Ovary (tissue), 9 donors: Measurements from ENCODE around the gene CDC34. TPM values are rescaled to one million over a fixed set of nuclear protein-coding genes. Genes with fewer than 3 reads are reported as not detected.
A peak's percentile ranks its signal among the peaks of the same experiment; 100 is the strongest.

Experiments used
- DNase-seq, 5 donors: peaks; one replicate each; pipeline ENCODE4 v3.0.0-alpha.2; 2019 to 2020
- H3K27ac ChIP-seq, 2 donors: fragments of 200-600 bp; one replicate each; pipeline versions ENCODE4 v1.5.1 to v1.8.0; 2019 to 2022
- H3K27me3 ChIP-seq: fragments of 200-600 bp; one replicate; pipeline ENCODE4 v1.8.0; 2022
- H3K36me3 ChIP-seq: fragments of 200-600 bp; sonication (generic); one replicate; pipeline ENCODE4 v1.5.1; 2019
- H3K4me1 ChIP-seq: one replicate; pipeline ENCODE4 v1.8.1; 2013; ENCODE audit warnings: mild to moderate bottlenecking, moderate library complexity; ENCODE audit not compliant: insufficient read depth
- H3K4me3 ChIP-seq: fragments of 200-600 bp; sonication (generic); one replicate; pipeline ENCODE4 v1.5.1; 2017
- H3K9me3 ChIP-seq, 2 donors: fragments of 200-600 bp in 1 of 2; sonication (generic) in 1 of 2; one replicate each; pipeline versions ENCODE4 v1.5.1 to v1.8.1; 2013 to 2019; ENCODE audit warnings: mild to moderate bottlenecking in 1 of 2, moderate library complexity in 1 of 2
- EP300 ChIP-seq: sonication (generic); formaldehyde crosslinking; IDR thresholded peaks from one replicate; pipeline ENCODE4 v1.6.1; 2017; ENCODE audit warnings: antibody characterized with exemption
- POLR2A ChIP-seq: fragments of 450-650 bp; IDR thresholded peaks from one replicate; pipeline ENCODE4 v1.6.1; 2017; ENCODE audit warnings: antibody characterized with exemption, mild to moderate bottlenecking, moderate library complexity
- WGBS, 3 donors: extraction: QIAGEN DNeasy Blood & Tissue Kit in 1 of 3; methylation state at CpG; one replicate each; pipeline versions ENCODE4 v1.1.5 to v1.1.7; 2013 to 2017; 5-methylcytosine and 5-hydroxymethylcytosine counted together
- intact Hi-C, 4 donors: fragments of 100-400 bp; cut with DNase I; formaldehyde crosslinking; loops; one replicate each; pipeline versions ENCODE4 v1.11.0 to v1.15.1; 2022 to 2023
- polyA plus RNA-seq, 2 donors: library from polyadenylated mRNA; stranded (reverse); fragments of 200-250 nt in 1 of 2; fragments of 350-450 nt in 1 of 2; fragmentation: Illumina TruSeq in 1 of 2; extraction: RNeasy Lipid Tissue Mini Kit (QIAGEN cat#74804) in 1 of 2; gene quantifications; one replicate each; pipeline ENCODE4 v1.2.3, GENCODE V29; 2013 to 2014
- total RNA-seq, 7 donors: library from RNA; depleted of rRNA in 2 of 7; stranded (reverse); fragments of >200 nt in 2 of 7; fragmentation: NEBNext Ultra II Directional in 3 of 7; extraction: Animal tissue kit (Norgen Biotek cat#: 25700) in 3 of 7; gene quantifications; one replicate each; pipeline versions ENCODE4 v1.1.0 to v1.2.4, GENCODE V29; 2016 to 2023
- TF ChIP-seq, protein P1 (sequence below), 3 donors: fragments of 450-650 bp in 2 of 3; fragments of 200-600 bp in 1 of 3; IDR thresholded peaks; one replicate each; pipeline versions ENCODE4 v1.5.1 to v1.8.0; 2016 to 2022; ENCODE audit warnings: antibody characterized with exemption in 3 of 3, mild to moderate bottlenecking in 1 of 3
- donor health status: DM: no; HTN: no; CAD: no; lungs with moderate emphysema.
- donor health status: DM: no; HTN: no; CAD: no.
- donor health status: Bipolar disorder and iron deficiency.
- donor health status: DM: yes; HTN: yes; CAD: no.
- donor health status: DM: no; HTN: no; CAD: no.
- donor health status: DM: yes; HTN: yes; CAD: no.

The CDC34 gene
- total and polyA plus RNA-seq, 9 donors, result 13.2 to 78.9 (median 56.1) TPM

DNA sequence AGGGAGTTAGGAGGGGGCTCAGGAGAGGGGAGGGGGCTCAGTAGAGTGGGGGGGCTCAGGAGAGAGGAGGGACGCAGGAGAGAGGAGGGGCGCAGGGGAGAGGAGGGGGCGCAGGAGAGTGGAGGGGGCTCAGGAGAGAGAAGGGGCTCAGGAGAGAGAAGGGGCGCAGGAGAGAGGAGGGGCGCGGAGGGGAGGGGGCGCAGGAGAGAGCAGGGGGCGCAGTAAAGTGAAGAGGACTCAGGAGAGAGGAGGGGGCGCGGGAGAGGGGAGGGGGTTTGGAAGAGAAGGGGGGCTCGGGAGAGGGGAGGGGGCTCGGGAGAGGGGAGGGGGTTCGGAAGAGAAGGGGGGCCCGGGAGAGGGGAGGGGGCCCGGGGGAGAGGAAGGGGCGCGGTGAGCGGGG lies 34.6 kb upstream of the CDC34 start:
- Histone ChIP-seq H3K27me3 (peaks cover 3% of the 10 kb centered on the region), H3K4me1 (peaks cover 2% of the 10 kb centered on the region), H3K36me3 (no peaks in the 10 kb centered on the region), H3K27ac (no peak overlapping the region), H3K9me3 (no peaks in the 10 kb centered on the region), H3K4me3 (no peak overlapping the region)
- no peak for DNase-seq
- intact Hi-C loops, result no loop called here
- 5 to 20% (median 10%) methylated on average over 2 to 16 of the region's 18 CpGs for WGBS, 3 donors
- TF ChIP-seq, protein P1, sequence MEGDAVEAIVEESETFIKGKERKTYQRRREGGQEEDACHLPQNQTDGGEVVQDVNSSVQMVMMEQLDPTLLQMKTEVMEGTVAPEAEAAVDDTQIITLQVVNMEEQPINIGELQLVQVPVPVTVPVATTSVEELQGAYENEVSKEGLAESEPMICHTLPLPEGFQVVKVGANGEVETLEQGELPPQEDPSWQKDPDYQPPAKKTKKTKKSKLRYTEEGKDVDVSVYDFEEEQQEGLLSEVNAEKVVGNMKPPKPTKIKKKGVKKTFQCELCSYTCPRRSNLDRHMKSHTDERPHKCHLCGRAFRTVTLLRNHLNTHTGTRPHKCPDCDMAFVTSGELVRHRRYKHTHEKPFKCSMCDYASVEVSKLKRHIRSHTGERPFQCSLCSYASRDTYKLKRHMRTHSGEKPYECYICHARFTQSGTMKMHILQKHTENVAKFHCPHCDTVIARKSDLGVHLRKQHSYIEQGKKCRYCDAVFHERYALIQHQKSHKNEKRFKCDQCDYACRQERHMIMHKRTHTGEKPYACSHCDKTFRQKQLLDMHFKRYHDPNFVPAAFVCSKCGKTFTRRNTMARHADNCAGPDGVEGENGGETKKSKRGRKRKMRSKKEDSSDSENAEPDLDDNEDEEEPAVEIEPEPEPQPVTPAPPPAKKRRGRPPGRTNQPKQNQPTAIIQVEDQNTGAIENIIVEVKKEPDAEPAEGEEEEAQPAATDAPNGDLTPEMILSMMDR (IDR thresholded peaks at IDR 0.05), result no peak
- TF ChIP-seq EP300 (no peak), POLR2A (no peak)

DNA sequence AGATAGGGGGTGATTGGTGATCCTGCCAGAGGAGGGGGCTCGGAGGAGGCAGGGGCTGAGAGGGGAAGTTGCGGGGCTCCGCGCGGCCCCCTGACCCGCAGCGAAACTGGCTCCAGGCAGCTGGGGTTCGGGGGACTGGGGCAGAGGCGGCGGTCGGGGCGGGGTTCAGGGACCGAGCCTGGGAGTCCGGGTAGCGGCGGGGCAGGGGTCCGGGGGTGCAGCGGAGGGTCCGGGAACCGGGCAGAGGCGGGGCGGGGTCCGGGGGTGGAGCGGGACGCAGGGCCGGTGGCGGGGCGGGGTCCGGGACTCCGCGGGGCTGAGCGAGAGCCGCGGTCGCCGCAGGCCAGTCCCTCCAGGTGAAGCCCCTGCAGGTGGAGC lies 34.1 kb upstream of the CDC34 start:
- intact Hi-C loops, result no loop called here
- H3K36me3 ChIP-seq, result no peaks in the 10 kb centered on the region
- no peak overlapping the region for H3K4me3 ChIP-seq
- H3K4me1 ChIP-seq, result peaks cover 2% of the 10 kb centered on the region
- WGBS, 3 donors, result 0 to 1% (median 0%) methylated on average over 11 to 36 of the region's 36 CpGs
- peaks cover 3% of the 10 kb centered on the region for H3K27me3 ChIP-seq
- H3K27ac ChIP-seq, result no peak overlapping the region
- no peaks in the 10 kb centered on the region for H3K9me3 ChIP-seq
- DNase-seq, result peak in 1 of 5 donors; percentile 21
- TF ChIP-seq, protein P1 (IDR thresholded peaks at IDR 0.05), result no peak
- no peak for TF ChIP-seq EP300
- TF ChIP-seq POLR2A, result no peak

DNA sequence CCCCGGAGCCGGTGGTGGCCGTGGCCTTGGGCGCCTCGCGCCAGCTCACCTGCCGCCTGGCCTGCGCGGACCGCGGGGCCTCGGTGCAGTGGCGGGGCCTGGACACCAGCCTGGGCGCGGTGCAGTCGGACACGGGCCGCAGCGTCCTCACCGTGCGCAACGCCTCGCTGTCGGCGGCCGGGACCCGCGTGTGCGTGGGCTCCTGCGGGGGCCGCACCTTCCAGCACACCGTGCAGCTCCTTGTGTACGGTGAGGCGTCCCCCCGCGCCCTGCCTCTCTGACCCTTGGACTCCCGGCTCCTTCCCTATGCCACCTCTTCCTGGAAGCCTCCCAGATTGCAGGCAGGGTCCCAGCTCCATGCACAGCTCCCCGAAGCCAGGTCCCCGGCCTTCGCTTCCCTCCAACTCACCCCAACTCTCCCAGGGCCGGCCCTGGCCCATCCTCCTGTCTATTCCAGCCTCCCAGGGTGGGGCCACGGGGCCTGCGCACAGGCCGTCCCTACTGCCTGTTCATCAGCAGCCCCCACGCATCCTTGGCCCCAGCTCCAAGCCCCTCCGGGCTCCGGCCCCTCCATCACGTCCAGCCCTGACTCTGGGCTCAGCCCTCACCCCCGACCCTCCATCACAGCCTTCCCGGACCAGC lies 33.6 kb upstream of the CDC34 start:
- no peak for TF ChIP-seq POLR2A
- TF ChIP-seq EP300, result no peak
- TF ChIP-seq, protein P1 (IDR thresholded peaks at IDR 0.05), result no peak
- H3K36me3 ChIP-seq, result no peaks in the 10 kb centered on the region
- peaks cover 3% of the 10 kb centered on the region for H3K27me3 ChIP-seq
- WGBS, 3 donors, result 2 to 5% (median 4%) methylated on average over 36 to 50 of the region's 50 CpGs
- H3K4me3 ChIP-seq, result no peak overlapping the region
- peak in 1 of 5 donors; percentile 7 for DNase-seq
- intact Hi-C loops, result no loop called here
- no peak overlapping the region for H3K27ac ChIP-seq
- H3K4me1 ChIP-seq, result peaks cover 2% of the 10 kb centered on the region
- no peaks in the 10 kb centered on the region for H3K9me3 ChIP-seq

DNA sequence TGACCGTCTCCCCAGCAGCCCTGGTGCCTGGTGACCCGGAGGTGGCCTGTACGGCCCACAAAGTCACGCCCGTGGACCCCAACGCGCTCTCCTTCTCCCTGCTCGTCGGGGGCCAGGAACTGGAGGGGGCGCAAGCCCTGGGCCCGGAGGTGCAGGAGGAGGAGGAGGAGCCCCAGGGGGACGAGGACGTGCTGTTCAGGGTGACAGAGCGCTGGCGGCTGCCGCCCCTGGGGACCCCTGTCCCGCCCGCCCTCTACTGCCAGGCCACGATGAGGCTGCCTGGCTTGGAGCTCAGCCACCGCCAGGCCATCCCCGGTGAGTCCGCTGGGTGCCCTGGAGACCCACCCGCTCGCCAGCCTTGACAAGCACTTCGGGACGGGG lies 33.1 kb upstream of the CDC34 start:
- 10 to 15% (median 12%) methylated on average over 11 to 26 of the region's 26 CpGs for WGBS, 3 donors
- intact Hi-C loops, result no loop called here
- Histone ChIP-seq H3K9me3 (no peaks in the 10 kb centered on the region), H3K4me1 (peaks cover 2% of the 10 kb centered on the region), H3K36me3 (no peaks in the 10 kb centered on the region), H3K27me3 (peaks cover 3% of the 10 kb centered on the region), H3K4me3 (no peak overlapping the region), H3K27ac (no peak overlapping the region)
- no peak for TF ChIP-seq POLR2A
- TF ChIP-seq EP300, result no peak
- TF ChIP-seq, protein P1 (IDR thresholded peaks at IDR 0.05), result no peak
- peak in 1 of 5 donors; percentile 18 for DNase-seq
